ENCODE data around the gene COX6B2. TPM values are rescaled to one million over a fixed set of nuclear protein-coding genes. Genes with fewer than 3 reads are reported as not detected.

The COX6B2 gene
- total RNA-seq, 4 donors from 2014 or later, result 0.19 TPM; not detected in 3

DNA sequence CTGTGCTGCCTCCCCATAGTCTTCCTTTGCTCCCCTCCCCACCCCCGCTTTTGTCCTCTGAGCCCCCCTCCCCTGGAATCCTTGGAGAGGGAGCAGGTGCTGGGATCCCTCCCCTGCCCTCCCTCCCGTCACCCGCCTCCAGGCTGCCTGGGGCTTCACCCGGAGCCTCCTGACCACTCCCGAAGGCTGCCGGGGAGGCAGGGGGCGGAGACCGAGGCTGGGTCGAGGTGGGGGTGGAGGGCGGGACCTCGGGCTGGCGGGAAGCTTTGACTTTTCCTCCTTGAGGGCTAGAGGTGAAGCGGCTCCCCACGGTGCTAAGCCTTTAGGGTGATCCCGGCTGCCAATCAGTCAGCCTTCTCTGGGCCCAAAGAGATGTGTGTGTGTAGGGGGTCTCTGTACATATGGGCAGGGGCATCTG lies 13.3 kb downstream of the COX6B2 start:
- intact Hi-C loops (cut with DNase I), result loop anchor here (5.0 kb wide), 2 partner anchors 39 to 41 kb away; partner anchors contain the start of gene TMEM238
- no peak for DNase-seq (ENCODE audit: extremely low spot score)

DNA sequence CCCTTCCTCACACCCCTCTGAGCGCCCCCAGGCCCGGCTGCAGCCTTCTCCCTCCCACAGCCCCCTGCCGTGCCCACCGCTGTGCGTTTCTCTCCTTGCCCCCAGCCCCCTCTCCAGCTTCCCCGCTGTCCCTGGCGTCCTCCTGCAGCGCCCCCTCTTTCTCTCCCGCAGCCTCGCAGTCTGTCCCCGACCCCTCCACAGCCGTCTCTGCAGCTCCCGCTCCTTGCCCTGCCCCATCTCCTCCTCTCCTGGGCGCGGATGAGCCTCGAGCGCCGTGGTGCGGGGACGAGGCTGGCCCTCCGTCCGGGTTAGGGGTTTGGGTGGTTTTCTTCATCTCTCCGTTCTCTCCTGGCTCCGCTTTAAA lies 13.8 kb downstream of the COX6B2 start:
- 2% methylated on average over 24 of the region's 24 CpGs for WGBS
- Histone ChIP-seq H3K4me3 (peak overlapping the region; percentile 76 to 91 (median 84)), H3K4me1 (peaks cover 17 to 40% (median 34%) of the 10 kb centered on the region in 4 donors), H3K27me3 (peaks cover 0 to 1% (median 0%) of the 10 kb centered on the region in 4 donors), H3K27ac (replicated peaks in 1 of 4) (peak overlapping the region; percentile 91 to 97 (median 93)), H3K9me3 (no peaks in the 10 kb centered on the region), H3K36me3 (peaks cover 0 to 32% (median 22%) of the 10 kb centered on the region in 4 donors)
- DNase-seq (ENCODE audit: extremely low spot score), result no peak
- intact Hi-C loops (cut with DNase I), result loop anchor here (5.0 kb wide), 2 partner anchors 38 to 42 kb away; partner anchors contain the start of gene TMEM238
- TF ChIP-seq EP300 (IDR thresholded peaks at IDR 0.05) (no peak), POLR2A (IDR thresholded peaks at IDR 0.05; ENCODE audit: low read depth) (no peak), POLR2AphosphoS5 (IDR thresholded peaks at IDR 0.05) (no peak)
- TF ChIP-seq, protein P1, sequence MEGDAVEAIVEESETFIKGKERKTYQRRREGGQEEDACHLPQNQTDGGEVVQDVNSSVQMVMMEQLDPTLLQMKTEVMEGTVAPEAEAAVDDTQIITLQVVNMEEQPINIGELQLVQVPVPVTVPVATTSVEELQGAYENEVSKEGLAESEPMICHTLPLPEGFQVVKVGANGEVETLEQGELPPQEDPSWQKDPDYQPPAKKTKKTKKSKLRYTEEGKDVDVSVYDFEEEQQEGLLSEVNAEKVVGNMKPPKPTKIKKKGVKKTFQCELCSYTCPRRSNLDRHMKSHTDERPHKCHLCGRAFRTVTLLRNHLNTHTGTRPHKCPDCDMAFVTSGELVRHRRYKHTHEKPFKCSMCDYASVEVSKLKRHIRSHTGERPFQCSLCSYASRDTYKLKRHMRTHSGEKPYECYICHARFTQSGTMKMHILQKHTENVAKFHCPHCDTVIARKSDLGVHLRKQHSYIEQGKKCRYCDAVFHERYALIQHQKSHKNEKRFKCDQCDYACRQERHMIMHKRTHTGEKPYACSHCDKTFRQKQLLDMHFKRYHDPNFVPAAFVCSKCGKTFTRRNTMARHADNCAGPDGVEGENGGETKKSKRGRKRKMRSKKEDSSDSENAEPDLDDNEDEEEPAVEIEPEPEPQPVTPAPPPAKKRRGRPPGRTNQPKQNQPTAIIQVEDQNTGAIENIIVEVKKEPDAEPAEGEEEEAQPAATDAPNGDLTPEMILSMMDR (IDR thresholded peaks at IDR 0.05), result peak in 1 of 3 experiments; percentile 3

More for the DNA sequence above, 13.3 kb downstream of the COX6B2 start:
- peaks cover 0 to 36% (median 22%) of the 10 kb centered on the region in 4 donors for H3K36me3 ChIP-seq
- 8% methylated on average over 9 of the region's 15 CpGs for WGBS
- H3K9me3 ChIP-seq, result no peaks in the 10 kb centered on the region
- H3K4me1 ChIP-seq, result peaks cover 17 to 44% (median 38%) of the 10 kb centered on the region in 4 donors
- peaks cover 0 to 3% (median 0%) of the 10 kb centered on the region in 4 donors for H3K27me3 ChIP-seq
- peak overlapping the region; percentile 76 to 91 (median 84) for H3K4me3 ChIP-seq
- H3K27ac ChIP-seq (replicated peaks in 1 of 4), result peak overlapping the region; percentile 91 to 97 (median 93)
- TF ChIP-seq EP300 (IDR thresholded peaks at IDR 0.05) (no peak), POLR2A (IDR thresholded peaks at IDR 0.05; ENCODE audit: low read depth) (no peak), POLR2AphosphoS5 (IDR thresholded peaks at IDR 0.05) (peak; percentile 27 to 41)
- TF ChIP-seq, protein P1 (IDR thresholded peaks at IDR 0.05), result no peak

DNA sequence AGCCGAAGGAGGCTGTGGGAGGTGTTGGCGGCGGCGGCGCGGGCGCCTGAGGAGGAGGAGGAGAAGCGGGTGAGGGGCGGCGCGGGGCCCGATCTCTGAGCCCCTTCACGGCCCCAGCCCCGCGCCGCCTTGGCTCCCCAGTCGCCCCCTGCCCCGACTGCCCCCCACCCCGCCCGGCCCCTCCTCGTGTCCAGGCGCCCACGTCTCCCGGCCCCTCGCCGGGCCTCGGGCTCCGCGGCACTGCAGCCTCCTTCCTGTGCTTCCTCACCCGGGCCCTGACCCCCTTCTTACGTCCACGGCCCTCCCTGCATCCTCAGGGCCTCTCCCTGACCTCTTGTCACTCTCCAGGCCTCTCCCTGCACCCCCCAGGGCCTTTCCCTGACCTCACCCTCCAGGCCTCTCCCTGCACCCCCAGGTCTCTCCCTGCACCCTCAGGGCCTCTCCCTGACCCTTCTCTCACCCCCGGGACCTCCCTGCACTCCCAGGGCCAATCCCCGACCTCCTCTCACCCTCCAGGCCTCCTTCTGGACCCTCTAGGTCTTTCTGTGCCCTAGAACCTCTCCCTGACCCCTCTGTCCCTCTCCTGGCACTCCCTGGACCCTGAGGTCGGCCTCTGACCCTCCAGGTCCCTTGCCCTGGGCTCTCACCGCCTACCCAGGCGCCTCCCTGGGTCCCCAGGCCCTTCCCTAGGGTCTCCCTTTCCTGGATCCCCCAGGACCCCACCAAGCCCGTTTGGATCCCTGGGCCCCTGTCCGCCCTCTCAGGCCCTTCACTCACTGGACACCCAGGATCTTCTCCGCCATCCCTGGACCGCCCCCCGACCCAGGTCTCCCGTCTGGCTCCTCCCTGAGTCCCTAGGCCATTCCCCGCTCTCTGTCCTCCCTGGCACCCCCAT lies 14.4 kb downstream of the COX6B2 start:
- WGBS, result 7% methylated on average over 16 of the region's 44 CpGs
- H3K4me1 ChIP-seq, result peaks cover 17 to 34% (median 29%) of the 10 kb centered on the region in 4 donors
- TF ChIP-seq EP300 (IDR thresholded peaks at IDR 0.05) (no peak), POLR2A (IDR thresholded peaks at IDR 0.05; ENCODE audit: low read depth) (no peak), POLR2AphosphoS5 (IDR thresholded peaks at IDR 0.05) (peak in 1 of 2 donors; percentile 99)
- TF ChIP-seq, protein P1 (IDR thresholded peaks at IDR 0.05), result no peak
- intact Hi-C loops (cut with DNase I), result loop anchor here (5.0 kb wide), 2 partner anchors 38 to 42 kb away; partner anchors contain the start of gene TMEM238
- H3K4me3 ChIP-seq, result peak overlapping the region; percentile 76 to 91 (median 84)
- no peaks in the 10 kb centered on the region for H3K9me3 ChIP-seq
- peak overlapping the region; percentile 91 to 97 (median 93) for H3K27ac ChIP-seq (replicated peaks in 1 of 4)
- peaks cover 0 to 6% (median 0%) of the 10 kb centered on the region in 4 donors for H3K27me3 ChIP-seq
- H3K36me3 ChIP-seq, result peaks cover 0 to 28% (median 22%) of the 10 kb centered on the region in 4 donors
- DNase-seq (ENCODE audit: extremely low spot score), result no peak

DNA sequence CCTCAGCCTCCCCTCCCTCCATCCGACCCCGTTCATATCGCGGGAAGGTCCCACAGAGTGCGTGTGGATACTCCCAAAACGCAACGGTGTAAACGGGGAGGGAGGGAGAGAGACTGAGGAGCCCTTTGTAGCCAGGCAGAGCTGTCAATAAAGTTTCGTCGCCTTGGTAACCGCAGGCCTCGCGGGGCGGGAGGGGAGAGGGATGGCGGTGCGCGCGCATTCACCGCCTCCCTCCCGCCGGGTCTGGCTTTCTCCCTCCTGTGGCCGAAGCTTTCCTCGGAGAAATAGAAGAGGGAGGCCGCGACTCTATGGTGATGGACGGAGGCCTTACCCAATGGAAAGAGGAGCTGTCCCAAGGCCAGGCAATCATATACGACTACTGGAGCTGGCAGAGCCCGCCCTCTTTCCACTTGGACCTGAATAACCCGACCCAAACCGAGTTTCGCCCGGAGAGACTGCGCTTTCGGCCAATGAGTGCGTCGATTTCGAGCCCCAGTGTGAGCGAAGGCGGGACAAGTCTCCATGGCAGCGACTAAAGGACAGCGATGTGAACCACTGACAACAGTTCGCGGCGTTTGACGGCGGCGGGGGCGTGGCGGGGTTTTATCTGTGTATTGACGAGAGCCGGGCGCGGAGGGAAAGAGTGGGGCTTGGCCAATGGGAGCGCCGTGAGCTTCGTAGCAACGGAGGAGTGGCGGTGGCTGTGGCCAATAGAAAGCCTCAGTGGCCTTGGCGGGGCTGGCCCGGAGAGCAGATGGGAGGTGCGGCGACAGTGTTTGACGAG lies 15.2 kb downstream of the COX6B2 start, which contains the start of gene KMT5C:
TSS of gene KMT5C (plus strand) at position 772 of the 784 bp plus-strand sequence. CDS start 2,061 bp downstream, outside the sequence.
- peaks cover 17 to 34% (median 29%) of the 10 kb centered on the region in 4 donors for H3K4me1 ChIP-seq
- TF ChIP-seq EP300 (IDR thresholded peaks at IDR 0.05) (no peak), POLR2A (IDR thresholded peaks at IDR 0.05; ENCODE audit: low read depth) (peak; percentile 75), POLR2AphosphoS5 (IDR thresholded peaks at IDR 0.05) (peak; percentile 4 to 96)
- TF ChIP-seq, protein P1 (IDR thresholded peaks at IDR 0.05), result peak in 2 of 3 experiments; percentile 31 to 59
- intact Hi-C loops (cut with DNase I), result no loop called here
- DNase-seq (ENCODE audit: extremely low spot score), result peak; percentile 100
- peak within 1 kb of the TSS; percentile 91 to 97 (median 93) for H3K27ac ChIP-seq (replicated peaks in 1 of 4)
- peaks cover 0 to 11% (median 0%) of the 10 kb centered on the region in 4 donors for H3K27me3 ChIP-seq
- H3K4me3 ChIP-seq, result peak within 1 kb of the TSS; percentile 76 to 91 (median 84)
- WGBS, result under 1% methylated on average over 36 of the region's 63 CpGs
- peaks cover 0 to 25% (median 22%) of the 10 kb centered on the region in 4 donors for H3K36me3 ChIP-seq
- no peaks in the 10 kb centered on the region for H3K9me3 ChIP-seq
